Measurements from ENCODE around the gene PLXDC2. TPM values are rescaled to one million over a fixed set of nuclear protein-coding genes. Genes with fewer than 3 reads are reported as not detected.

PLXDC2 gene
- total and polyA plus RNA-seq, 2 donors (not counting 1 experiment from before 2014, with no cell fraction given) = 0.07 TPM

GRCh38 chr10:19977097-19977521, 160.9 kb downstream of the PLXDC2 start:
- Mint-ChIP-seq H3K9me3 (ENCODE audit: insufficient read depth) (no peaks in the 10 kb centered on the region), H3K4me1 (no peaks in the 10 kb centered on the region), H3K27ac (no peak overlapping the region), H3K27me3 (no peaks in the 10 kb centered on the region), H3K4me3 (no peak overlapping the region)
- H3K9ac ChIP-seq (ENCODE audit: low read length) = no peak overlapping the region
- no peaks in the 10 kb centered on the region for H3K36me3 ChIP-seq (replicated peaks in 1 of 2; ENCODE audit: control extremely low read depth in 1 of 2, control insufficient read depth in 1 of 2, extremely low read depth in 1 of 2, insufficient read depth in 2 of 2, low read length in 1 of 2)
- WGBS (ENCODE audit: insufficient coverage) = 89% methylated on average over 3 of the region's 3 CpGs
- no peak overlapping the region for H2AFZ ChIP-seq (ENCODE audit: insufficient read depth, low read depth, low read length, poor library complexity, severe bottlenecking)
- no peaks in the 10 kb centered on the region for H3K27me3 ChIP-seq (replicated peaks in 1 of 4; ENCODE audit: control extremely low read depth in 1 of 4, control insufficient read depth in 3 of 4, insufficient read depth in 4 of 4, low read length in 3 of 4)
- H3K4me3 ChIP-seq (ENCODE audit: control extremely low read depth in 1 of 5, extremely low read depth in 1 of 5, insufficient read depth in 1 of 5, low read depth in 2 of 5, low read length in 4 of 5) = no peak overlapping the region
- ChIA-PET POLR2A (no interaction called here), CTCF (no interaction called here)
- no peaks in the 10 kb centered on the region for H3K4me1 ChIP-seq (ENCODE audit: control insufficient read depth in 2 of 2, insufficient read depth in 2 of 2, low read length in 2 of 2)
- ATAC-seq (ENCODE audit: low read depth) = no peak
- H3K79me2 ChIP-seq (ENCODE audit: control insufficient read depth, insufficient read depth, low read length) = no peaks in the 10 kb centered on the region
- no peaks in the 10 kb centered on the region for H4K20me1 ChIP-seq (ENCODE audit: control insufficient read depth, insufficient read depth, low read length, poor library complexity, severe bottlenecking)
- no peaks in the 10 kb centered on the region for H3K9me3 ChIP-seq (ENCODE audit: control extremely low read depth in 1 of 3, control insufficient read depth in 2 of 3, insufficient read depth in 1 of 3, low read length in 2 of 3)
- no peak overlapping the region for H3K4me2 ChIP-seq (replicated peaks; ENCODE audit: low read depth, low read length, poor library complexity, severe bottlenecking)
- TF ChIP-seq CTCF (IDR thresholded peaks at IDR 0.05) = no peak
- TF ChIP-seq EZH2 (IDR thresholded peaks at IDR 0.05; ENCODE audit: borderline replicate concordance, insufficient read depth, low read depth, low read length, poor library complexity, severe bottlenecking) = no peak
- intact Hi-C loops (cut with micrococcal nuclease) = no loop called here
- no peak overlapping the region for H3K27ac ChIP-seq (ENCODE audit: low read length in 2 of 2)
- DNase-seq = no peak

GRCh38 chr10:19979628-19980027, 163.4 kb downstream of the PLXDC2 start:
- Histone ChIP-seq H3K4me3 (ENCODE audit: control extremely low read depth in 1 of 5, extremely low read depth in 1 of 5, insufficient read depth in 1 of 5, low read depth in 2 of 5, low read length in 4 of 5) (no peak overlapping the region), H2AFZ (ENCODE audit: insufficient read depth, low read depth, low read length, poor library complexity, severe bottlenecking) (no peak overlapping the region), H3K9ac (ENCODE audit: low read length) (no peak overlapping the region), H3K9me3 (ENCODE audit: control extremely low read depth in 1 of 3, control insufficient read depth in 2 of 3, insufficient read depth in 1 of 3, low read length in 2 of 3) (no peaks in the 10 kb centered on the region), H4K20me1 (ENCODE audit: control insufficient read depth, insufficient read depth, low read length, poor library complexity, severe bottlenecking) (no peaks in the 10 kb centered on the region), H3K27ac (ENCODE audit: low read length in 2 of 2) (no peak overlapping the region), H3K79me2 (ENCODE audit: control insufficient read depth, insufficient read depth, low read length) (no peaks in the 10 kb centered on the region), H3K27me3 (replicated peaks in 1 of 4; ENCODE audit: control extremely low read depth in 1 of 4, control insufficient read depth in 3 of 4, insufficient read depth in 4 of 4, low read length in 3 of 4) (no peaks in the 10 kb centered on the region), H3K4me1 (ENCODE audit: control insufficient read depth in 2 of 2, insufficient read depth in 2 of 2, low read length in 2 of 2) (no peaks in the 10 kb centered on the region), H3K4me2 (replicated peaks; ENCODE audit: low read depth, low read length, poor library complexity, severe bottlenecking) (no peak overlapping the region), H3K36me3 (replicated peaks in 1 of 2; ENCODE audit: control extremely low read depth in 1 of 2, control insufficient read depth in 1 of 2, extremely low read depth in 1 of 2, insufficient read depth in 2 of 2, low read length in 1 of 2) (no peaks in the 10 kb centered on the region)
- no CpG with 5 or more reads among the region's 6 CpGs for WGBS (ENCODE audit: insufficient coverage)
- DNase-seq (no peak), ATAC-seq (ENCODE audit: low read depth) (no peak)
- Mint-ChIP-seq H3K27ac (no peak overlapping the region), H3K27me3 (no peaks in the 10 kb centered on the region), H3K4me1 (no peaks in the 10 kb centered on the region), H3K4me3 (no peak overlapping the region), H3K9me3 (ENCODE audit: insufficient read depth) (no peaks in the 10 kb centered on the region)
- TF ChIP-seq CTCF (IDR thresholded peaks at IDR 0.05) (no peak), EZH2 (IDR thresholded peaks at IDR 0.05; ENCODE audit: borderline replicate concordance, insufficient read depth, low read depth, low read length, poor library complexity, severe bottlenecking) (no peak)
- ChIA-PET POLR2A (no interaction called here), CTCF (no interaction called here)
- intact Hi-C loops (cut with micrococcal nuclease) = no loop called here

All from B cell (primary cell).